SK-N-SH (cell line): ENCODE data around the gene FOXK1. TPM values are rescaled to one million over a fixed set of nuclear protein-coding genes. Genes with fewer than 3 reads are reported as not detected.

Experiments used
- CTCF ChIA-PET: fragments of 300-600, 350-600 bp; formaldehyde crosslinking; extraction: SDS; loops from one replicate; lab custom pipeline; 2021; lab: Yijun Ruan, JAX
- POLR2A ChIA-PET: fragments of 350-600 bp; sonication (Branson Sonifier 250); formaldehyde crosslinking; extraction: SDS; loops from one replicate; lab custom pipeline; 2020; ENCODE audit warnings: antibody characterized with exemption, inconsistent platforms; lab: Yijun Ruan, JAX
- DNase-seq: peaks from one replicate; pipeline ENCODE4 v3.0.0; 2012
- H2AFZ ChIP-seq: fragments of 200-600 bp; sonication (generic); 2 replicates; pipeline ENCODE4 v1.8.1; 2016; ENCODE audit warnings: antibody characterized with exemption, mild to moderate bottlenecking, low read depth
- H3F3A ChIP-seq: fragments of 200-600 bp; sonication (generic); replicated peaks from 2 replicates; pipeline ENCODE3; 2016; ENCODE audit warnings: antibody characterized with exemption, mild to moderate bottlenecking; ENCODE audit not compliant: insufficient read depth
- H3K27ac ChIP-seq, 2 experiments: fragments of 200-500 bp in 1 of 2; fragments of 200-600 bp in 1 of 2; sonication (Bioruptor generic) in 1 of 2; sonication (generic), shearing (Covaris generic) in 1 of 2; 2 replicates each; pipeline versions ENCODE4 v1.5.1 to v1.6.1; 2014 to 2016; ENCODE audit warnings: low read depth in 2 of 2, inconsistent platforms in 1 of 2, low read length in 1 of 2, mild to moderate bottlenecking in 1 of 2, mixed read lengths in 1 of 2
- H3K27me3 ChIP-seq: fragments of 200-600 bp; sonication (generic), shearing (Covaris generic); 2 replicates; pipeline ENCODE4 v1.6.1; 2016; ENCODE audit warnings: mixed run types; ENCODE audit not compliant: insufficient read depth
- H3K36me3 ChIP-seq, 2 experiments: fragments of 200-500 bp in 1 of 2; fragments of 200-600 bp in 1 of 2; sonication (Bioruptor generic) in 1 of 2; sonication (generic) in 1 of 2; replicated peaks in 1 of 2; 2 replicates each; pipeline versions ENCODE3 to v1.5.1; 2014 to 2016; ENCODE audit warnings: low read length in 1 of 2, mild to moderate bottlenecking in 1 of 2; ENCODE audit not compliant: insufficient read depth in 2 of 2, control insufficient read depth in 1 of 2
- H3K4me1 ChIP-seq, 2 experiments: fragments of 200-500 bp in 1 of 2; fragments of 200-600 bp in 1 of 2; sonication (Bioruptor generic) in 1 of 2; sonication (generic), shearing (Covaris generic) in 1 of 2; 2 replicates each; pipeline versions ENCODE4 v1.5.1 to v1.6.1; 2014 to 2016; ENCODE audit warnings: low read depth in 1 of 2, low read length in 1 of 2, mixed run types in 1 of 2; ENCODE audit not compliant: insufficient read depth in 2 of 2, control insufficient read depth in 1 of 2
- H3K4me2 ChIP-seq: fragments of 200-600 bp; sonication (generic), shearing (Covaris generic); 2 replicates; pipeline ENCODE4 v1.6.1; 2017; ENCODE audit warnings: mixed run types
- H3K4me3 ChIP-seq, 2 experiments: fragments of 200-500 bp in 1 of 2; fragments of 200-600 bp in 1 of 2; sonication (Bioruptor generic) in 1 of 2; sonication (generic), shearing (Covaris generic) in 1 of 2; 2 replicates each; pipeline versions ENCODE4 v1.5.1 to v1.8.1; 2014 to 2016; ENCODE audit warnings: low read depth in 2 of 2, inconsistent platforms in 1 of 2, low read length in 1 of 2, mild to moderate bottlenecking in 1 of 2, mixed read lengths in 1 of 2, moderate library complexity in 1 of 2
- H3K79me2 ChIP-seq: fragments of 200-600 bp; sonication (generic); 2 replicates; pipeline ENCODE4 v1.8.1; 2017; ENCODE audit warnings: mild to moderate bottlenecking; ENCODE audit not compliant: insufficient read depth
- H3K9ac ChIP-seq: fragments of 200-600 bp; sonication (generic); 2 replicates; pipeline ENCODE4 v1.6.1; 2017; ENCODE audit warnings: mixed run types
- H3K9me2 ChIP-seq: fragments of 200-600 bp; sonication (generic); 2 replicates; pipeline ENCODE4 v1.6.1; 2017; ENCODE audit warnings: mixed run types
- H3K9me3 ChIP-seq: fragments of 200-600 bp; sonication (generic); 2 replicates; pipeline ENCODE4 v1.6.1; 2017; ENCODE audit warnings: mixed run types, mild to moderate bottlenecking, moderate library complexity
- H4K20me1 ChIP-seq: fragments of 200-600 bp; sonication (generic); 2 replicates; pipeline ENCODE4 v1.6.1; 2017; ENCODE audit warnings: mild to moderate bottlenecking, mixed run types; ENCODE audit not compliant: insufficient read depth
- CTCF ChIP-seq: fragments of 200-600 bp; sonication (generic); IDR thresholded peaks from 2 replicates; pipeline ENCODE4 v1.6.1; 2017; ENCODE audit warnings: antibody characterized with exemption, mild to moderate bottlenecking, moderate library complexity
- ELF1 ChIP-seq: IDR thresholded peaks from 2 replicates; pipeline ENCODE4 v1.4.0; 2012
- FOSL2 ChIP-seq: IDR thresholded peaks from 2 replicates; pipeline ENCODE4 v1.4.0; 2012; ENCODE audit warnings: low read depth, mild to moderate bottlenecking, moderate library complexity, borderline replicate concordance
- FOXM1 ChIP-seq: IDR thresholded peaks from 2 replicates; pipeline ENCODE4 v1.4.0; 2012; ENCODE audit warnings: low read depth, mild to moderate bottlenecking
- NFIC ChIP-seq: IDR thresholded peaks from 2 replicates; pipeline ENCODE4 v1.4.0; 2012; ENCODE audit warnings: borderline replicate concordance
- RCOR1 ChIP-seq: fragments of 150-350 bp; IDR thresholded peaks from 2 replicates; pipeline ENCODE4 v1.6.1; 2017; ENCODE audit warnings: antibody characterized with exemption, low read length
- RFX5 ChIP-seq: IDR thresholded peaks from 2 replicates; pipeline ENCODE4 v1.6.1; 2012; ENCODE audit warnings: mild to moderate bottlenecking, improper control_type of control experiment, low read length
- RXRA ChIP-seq: IDR thresholded peaks from 2 replicates; pipeline ENCODE4 v1.4.0; 2012; ENCODE audit warnings: low read depth, mild to moderate bottlenecking, borderline replicate concordance
- TAF1 ChIP-seq: IDR thresholded peaks from 2 replicates; pipeline ENCODE4 v1.6.1; 2012; ENCODE audit warnings: low read depth, mild to moderate bottlenecking, low read length, moderate library complexity, borderline replicate concordance
- WGBS: methylation state at CpG from one replicate; pipeline ENCODE4 v1.1.6; 2017; ENCODE audit warnings: low lambda C conversion rate; 5-methylcytosine and 5-hydroxymethylcytosine counted together
- polyA plus RNA-seq, 3 experiments: library from polyadenylated mRNA; depleted of rRNA; stranded (reverse); fragments of >200 nt; gene quantifications; 2 replicates each; pipeline ENCODE4 v1.2.3, GENCODE V29; 2012
- TF ChIP-seq, protein P1 (sequence below): fragments of 150-350 bp; IDR thresholded peaks from 2 replicates; pipeline ENCODE4 v1.6.1; 2016; ENCODE audit warnings: mild to moderate bottlenecking, low read depth, low read length
- TF ChIP-seq, protein P2 (sequence below): IDR thresholded peaks from 2 replicates; pipeline ENCODE4 v1.6.1; 2012; ENCODE audit warnings: mild to moderate bottlenecking, low read depth, low read length, moderate library complexity
- TF ChIP-seq, protein P3 (sequence below): IDR thresholded peaks from 2 replicates; pipeline ENCODE4 v1.4.0; 2012; ENCODE audit warnings: low read depth, borderline replicate concordance

FOXK1 gene
- polyA plus RNA-seq, 1 of the 3 experiments (the other 2 are of a cell fraction) = 4.7 TPM

DNA sequence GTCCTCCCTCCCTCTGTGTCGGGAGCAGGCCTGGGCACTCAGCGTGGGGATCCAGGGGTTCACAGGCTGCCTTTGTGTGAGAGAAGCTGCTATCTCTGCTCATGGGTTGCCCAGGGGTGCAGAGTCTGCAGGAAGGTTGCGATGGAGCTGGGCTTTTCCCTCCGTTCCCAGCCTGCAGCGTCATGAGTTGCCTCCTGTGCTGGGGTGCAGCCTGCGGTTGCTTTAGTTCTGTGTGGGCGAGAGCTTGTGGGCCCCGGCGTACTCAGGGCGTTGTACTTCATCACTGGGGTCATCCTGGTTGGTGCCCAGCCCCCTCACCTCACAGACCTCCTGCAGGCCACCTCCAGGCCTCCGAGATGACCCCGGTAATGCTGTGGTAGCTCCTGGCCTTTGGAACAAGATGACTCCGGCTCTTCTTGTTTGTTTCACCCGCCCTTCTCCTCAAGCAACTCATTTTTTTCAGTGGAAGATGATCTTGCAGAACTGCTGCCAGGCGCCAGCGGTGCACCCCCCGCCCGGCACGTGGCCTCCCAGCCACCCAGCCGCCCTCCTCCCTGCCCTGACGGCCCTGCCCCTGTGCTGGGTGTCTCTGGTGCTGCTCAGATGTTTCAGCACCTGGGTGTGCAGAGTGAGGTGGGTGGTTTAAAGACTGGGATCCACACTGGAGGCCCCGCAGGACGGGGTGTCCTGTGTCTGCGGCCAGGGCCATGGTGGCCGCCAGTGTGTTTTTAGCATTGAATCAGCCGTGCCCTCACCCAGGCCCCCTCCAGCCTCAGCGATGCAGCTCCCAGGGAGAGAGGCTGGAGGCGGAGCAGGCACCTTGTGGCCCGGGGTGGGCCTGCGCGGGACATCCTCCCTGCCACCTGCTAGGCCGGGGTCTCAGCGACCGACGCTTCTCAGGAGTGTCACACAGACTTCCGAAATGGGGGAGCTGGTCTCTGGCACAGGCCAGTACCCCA is 100.5 kb downstream of the FOXK1 start:
- no peaks in the 10 kb centered on the region for H3F3A ChIP-seq
- ChIA-PET CTCF (interaction anchor here (1.5 to 9.2 kb wide), 2 partner anchors 9 to 16 kb away, joined by 5 to 63 read pairs; no protein-coding TSS in a partner anchor), POLR2A (no interaction called here)
- H3K4me1 ChIP-seq = no peaks in the 10 kb centered on the region
- TF ChIP-seq FOSL2 (no peak), NFIC (no peak), RXRA (no peak)
- TF ChIP-seq, protein P1, sequence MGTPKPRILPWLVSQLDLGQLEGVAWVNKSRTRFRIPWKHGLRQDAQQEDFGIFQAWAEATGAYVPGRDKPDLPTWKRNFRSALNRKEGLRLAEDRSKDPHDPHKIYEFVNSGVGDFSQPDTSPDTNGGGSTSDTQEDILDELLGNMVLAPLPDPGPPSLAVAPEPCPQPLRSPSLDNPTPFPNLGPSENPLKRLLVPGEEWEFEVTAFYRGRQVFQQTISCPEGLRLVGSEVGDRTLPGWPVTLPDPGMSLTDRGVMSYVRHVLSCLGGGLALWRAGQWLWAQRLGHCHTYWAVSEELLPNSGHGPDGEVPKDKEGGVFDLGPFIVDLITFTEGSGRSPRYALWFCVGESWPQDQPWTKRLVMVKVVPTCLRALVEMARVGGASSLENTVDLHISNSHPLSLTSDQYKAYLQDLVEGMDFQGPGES = no peak
- H2AFZ ChIP-seq = no peak overlapping the region
- no peak for DNase-seq
- no peak overlapping the region for H3K27ac ChIP-seq
- WGBS = 93% methylated on average over 28 of the region's 36 CpGs
- no peak overlapping the region for H3K9ac ChIP-seq
- peaks cover 16 to 62% of the 10 kb centered on the region in 2 experiments for H3K36me3 ChIP-seq
- H3K27me3 ChIP-seq = no peaks in the 10 kb centered on the region
- no peaks in the 10 kb centered on the region for H3K9me3 ChIP-seq
- peaks cover 26% of the 10 kb centered on the region for H4K20me1 ChIP-seq
- peaks cover 33% of the 10 kb centered on the region for H3K79me2 ChIP-seq
- H3K4me2 ChIP-seq = no peak overlapping the region
- no peaks in the 10 kb centered on the region for H3K9me2 ChIP-seq
- H3K4me3 ChIP-seq = no peak overlapping the region

- Histone ChIP-seq H3K4me1 (no peaks in the 10 kb centered on the region), H3K9ac (no peak overlapping the region), H2AFZ (no peak overlapping the region), H3K36me3 (peaks cover 16 to 68% of the 10 kb centered on the region in 2 experiments), H3K79me2 (peaks cover 26% of the 10 kb centered on the region), H3K9me2 (no peaks in the 10 kb centered on the region), H3K4me2 (no peak overlapping the region), H4K20me1 (peaks cover 25% of the 10 kb centered on the region), H3K27me3 (no peaks in the 10 kb centered on the region), H3K4me3 (no peak overlapping the region), H3F3A (no peaks in the 10 kb centered on the region), H3K27ac (no peak overlapping the region), H3K9me3 (no peaks in the 10 kb centered on the region)
- ChIA-PET CTCF (interaction anchor here (9.2 kb wide), 1 partner anchor 15 kb away, joined by 63 read pairs; no protein-coding TSS in a partner anchor), POLR2A (interaction anchor here (2.8 kb wide), 1 partner anchor 8 kb away, joined by 9 read pairs; the partner anchor contains the start of gene AP5Z1)
- WGBS = 94% methylated on average over 15 of the region's 16 CpGs
- no peak for DNase-seq
- no peak for TF ChIP-seq RXRA
- no peak for TF ChIP-seq CTCF
- TF ChIP-seq NFIC = no peak
- TF ChIP-seq, protein P2, sequence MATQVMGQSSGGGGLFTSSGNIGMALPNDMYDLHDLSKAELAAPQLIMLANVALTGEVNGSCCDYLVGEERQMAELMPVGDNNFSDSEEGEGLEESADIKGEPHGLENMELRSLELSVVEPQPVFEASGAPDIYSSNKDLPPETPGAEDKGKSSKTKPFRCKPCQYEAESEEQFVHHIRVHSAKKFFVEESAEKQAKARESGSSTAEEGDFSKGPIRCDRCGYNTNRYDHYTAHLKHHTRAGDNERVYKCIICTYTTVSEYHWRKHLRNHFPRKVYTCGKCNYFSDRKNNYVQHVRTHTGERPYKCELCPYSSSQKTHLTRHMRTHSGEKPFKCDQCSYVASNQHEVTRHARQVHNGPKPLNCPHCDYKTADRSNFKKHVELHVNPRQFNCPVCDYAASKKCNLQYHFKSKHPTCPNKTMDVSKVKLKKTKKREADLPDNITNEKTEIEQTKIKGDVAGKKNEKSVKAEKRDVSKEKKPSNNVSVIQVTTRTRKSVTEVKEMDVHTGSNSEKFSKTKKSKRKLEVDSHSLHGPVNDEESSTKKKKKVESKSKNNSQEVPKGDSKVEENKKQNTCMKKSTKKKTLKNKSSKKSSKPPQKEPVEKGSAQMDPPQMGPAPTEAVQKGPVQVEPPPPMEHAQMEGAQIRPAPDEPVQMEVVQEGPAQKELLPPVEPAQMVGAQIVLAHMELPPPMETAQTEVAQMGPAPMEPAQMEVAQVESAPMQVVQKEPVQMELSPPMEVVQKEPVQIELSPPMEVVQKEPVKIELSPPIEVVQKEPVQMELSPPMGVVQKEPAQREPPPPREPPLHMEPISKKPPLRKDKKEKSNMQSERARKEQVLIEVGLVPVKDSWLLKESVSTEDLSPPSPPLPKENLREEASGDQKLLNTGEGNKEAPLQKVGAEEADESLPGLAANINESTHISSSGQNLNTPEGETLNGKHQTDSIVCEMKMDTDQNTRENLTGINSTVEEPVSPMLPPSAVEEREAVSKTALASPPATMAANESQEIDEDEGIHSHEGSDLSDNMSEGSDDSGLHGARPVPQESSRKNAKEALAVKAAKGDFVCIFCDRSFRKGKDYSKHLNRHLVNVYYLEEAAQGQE = no peak
- no peak for TF ChIP-seq TAF1
- no peak for TF ChIP-seq RCOR1
- TF ChIP-seq FOXM1 = no peak
- TF ChIP-seq ELF1 = no peak
- TF ChIP-seq, protein P3, sequence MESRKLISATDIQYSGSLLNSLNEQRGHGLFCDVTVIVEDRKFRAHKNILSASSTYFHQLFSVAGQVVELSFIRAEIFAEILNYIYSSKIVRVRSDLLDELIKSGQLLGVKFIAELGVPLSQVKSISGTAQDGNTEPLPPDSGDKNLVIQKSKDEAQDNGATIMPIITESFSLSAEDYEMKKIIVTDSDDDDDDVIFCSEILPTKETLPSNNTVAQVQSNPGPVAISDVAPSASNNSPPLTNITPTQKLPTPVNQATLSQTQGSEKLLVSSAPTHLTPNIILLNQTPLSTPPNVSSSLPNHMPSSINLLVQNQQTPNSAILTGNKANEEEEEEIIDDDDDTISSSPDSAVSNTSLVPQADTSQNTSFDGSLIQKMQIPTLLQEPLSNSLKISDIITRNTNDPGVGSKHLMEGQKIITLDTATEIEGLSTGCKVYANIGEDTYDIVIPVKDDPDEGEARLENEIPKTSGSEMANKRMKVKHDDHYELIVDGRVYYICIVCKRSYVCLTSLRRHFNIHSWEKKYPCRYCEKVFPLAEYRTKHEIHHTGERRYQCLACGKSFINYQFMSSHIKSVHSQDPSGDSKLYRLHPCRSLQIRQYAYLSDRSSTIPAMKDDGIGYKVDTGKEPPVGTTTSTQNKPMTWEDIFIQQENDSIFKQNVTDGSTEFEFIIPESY = no peak
- TF ChIP-seq RFX5 = no peak
Measured at GRCh38 chr7:4783292-4783652, 101.2 kb downstream of the FOXK1 start.
